HCT116 (cell line): ENCODE measurements around the gene GPHN.
"Not testable (repeated sequence)": the region's sequence is repeated elsewhere in the genome, so short reads cannot be mapped to it uniquely, and the experiment has no call there.

ENCODE experiments used
- CTCF ChIP-seq, 3 experiments: fragments of 200-600 bp in 1 of 3; sonication (generic) in 1 of 3; IDR thresholded peaks in 2 of 3; conservative IDR thresholded peaks in 1 of 3; 2 replicates each; pipeline ENCODE4 v1.5.1; 2012 to 2017; ENCODE audit warnings: low read depth in 2 of 3, low read length in 2 of 3, antibody characterized with exemption in 1 of 3, borderline replicate concordance in 1 of 3, control low read depth in 1 of 3, mild to moderate bottlenecking in 1 of 3, mixed read lengths in 1 of 3, mixed run types in 1 of 3, moderate library complexity in 1 of 3; ENCODE audit not compliant: insufficient read depth in 1 of 3
- EZH2 ChIP-seq: fragments of 200-600 bp; sonication (generic); IDR thresholded peaks from 2 replicates; pipeline ENCODE4 v1.6.1; 2017; ENCODE audit warnings: antibody characterized with exemption, mixed run types
- FOSL1 ChIP-seq: IDR thresholded peaks from 2 replicates; pipeline ENCODE4 v1.6.1; 2012; ENCODE audit warnings: low read depth
- JUND ChIP-seq: IDR thresholded peaks from 2 replicates; pipeline ENCODE4 v1.6.1; 2012
- POLR2A ChIP-seq: IDR thresholded peaks from 2 replicates; pipeline ENCODE4 v1.7.0; 2011; ENCODE audit warnings: borderline replicate concordance; ENCODE audit not compliant: insufficient read depth, insufficient read length; ENCODE audit errors: extremely low read depth
- REST ChIP-seq: IDR thresholded peaks from 2 replicates; pipeline ENCODE4 v1.6.1; 2012; ENCODE audit warnings: low read depth
- SRF ChIP-seq: IDR thresholded peaks from 2 replicates; pipeline ENCODE4 v1.6.1; 2012; ENCODE audit warnings: low read depth

- not testable (repeated sequence) for TF ChIP-seq EZH2; JUND; CTCF (IDR thresholded peaks at IDR 0.05 in 2 of 3, conservative IDR thresholded peaks at IDR 0.05 in 1 of 3; ENCODE audit: borderline replicate concordance in 1 of 3, insufficient read depth in 1 of 3, low read depth in 2 of 3, low read length in 2 of 3); REST; SRF; FOSL1; POLR2A
These were observed 79.8 kb downstream of the GPHN start for GRCh38 chr14:66587753-66588152.
